ENCODE data around the gene POLD1.
"Not testable (repeated sequence)": the region's sequence is repeated elsewhere in the genome, so short reads cannot be mapped to it uniquely, and the experiment has no call there.

POLD1 gene

GRCh38 chr19:50437862-50438449, 53.8 kb downstream of the POLD1 start:
- no peak overlapping the region for H3K27ac ChIP-seq (ENCODE audit: low read length)
- peaks cover 2% of the 10 kb centered on the region; the same call in 1 of the 2 replicates for H3K27me3 ChIP-seq (ENCODE audit: insufficient read depth, low read length)
- no peaks in the 10 kb centered on the region for H3K9me3 ChIP-seq (ENCODE audit: insufficient read depth, low read depth, low read length)
- no peak overlapping the region for H3K4me3 ChIP-seq (ENCODE audit: low read length)
- H3K9ac ChIP-seq (ENCODE audit: low read depth, low read length), result no peak overlapping the region
- peaks cover 2% of the 10 kb centered on the region; the same call in 1 of the 2 replicates for H3K4me1 ChIP-seq (ENCODE audit: insufficient read depth, low read length)
- no peaks in the 10 kb centered on the region for H3K36me3 ChIP-seq (ENCODE audit: insufficient read depth, low read depth, low read length)

GRCh38 chr19:50439130-50439529, 55.0 kb downstream of the POLD1 start:
- H3K4me1 ChIP-seq (ENCODE audit: insufficient read depth, low read length); H3K36me3 ChIP-seq (ENCODE audit: insufficient read depth, low read depth, low read length); H3K27me3 ChIP-seq (ENCODE audit: insufficient read depth, low read length); H3K4me3 ChIP-seq (ENCODE audit: low read length); H3K27ac ChIP-seq (ENCODE audit: low read length); H3K9me3 ChIP-seq (ENCODE audit: insufficient read depth, low read depth, low read length); H3K9ac ChIP-seq (ENCODE audit: low read depth, low read length): not testable (repeated sequence)

- H3K4me3 ChIP-seq (ENCODE audit: low read length), result no peak overlapping the region
- H3K9ac ChIP-seq (ENCODE audit: low read depth, low read length), result no peak overlapping the region
- H3K36me3 ChIP-seq (ENCODE audit: insufficient read depth, low read depth, low read length), result no peaks in the 10 kb centered on the region
- no peaks in the 10 kb centered on the region for H3K27me3 ChIP-seq (ENCODE audit: insufficient read depth, low read length)
- no peak overlapping the region for H3K27ac ChIP-seq (ENCODE audit: low read length)
- H3K9me3 ChIP-seq (ENCODE audit: insufficient read depth, low read depth, low read length), result no peaks in the 10 kb centered on the region
- no peaks in the 10 kb centered on the region for H3K4me1 ChIP-seq (ENCODE audit: insufficient read depth, low read length)
Measured at GRCh38 chr19:50444059-50444458, 59.9 kb downstream of the POLD1 start.

- H3K9ac ChIP-seq (ENCODE audit: low read depth, low read length), result no peak overlapping the region
- H3K4me1 ChIP-seq (ENCODE audit: insufficient read depth, low read length), result no peaks in the 10 kb centered on the region
- H3K27me3 ChIP-seq (ENCODE audit: insufficient read depth, low read length), result no peaks in the 10 kb centered on the region
Measured at GRCh38 chr19:50447053-50447452, 62.9 kb downstream of the POLD1 start.

GRCh38 chr19:50447750-50448149, 63.6 kb downstream of the POLD1 start:
- Histone ChIP-seq H3K27ac (ENCODE audit: low read length) (no peak overlapping the region), H3K9me3 (ENCODE audit: insufficient read depth, low read depth, low read length) (peaks cover 10% of the 10 kb centered on the region; the same call in 1 of the 2 replicates), H3K27me3 (ENCODE audit: insufficient read depth, low read length) (no peaks in the 10 kb centered on the region), H3K36me3 (ENCODE audit: insufficient read depth, low read depth, low read length) (no peaks in the 10 kb centered on the region), H3K9ac (ENCODE audit: low read depth, low read length) (no peak overlapping the region), H3K4me1 (ENCODE audit: insufficient read depth, low read length) (no peaks in the 10 kb centered on the region), H3K4me3 (ENCODE audit: low read length) (no peak overlapping the region)

More at GRCh38 chr19:50447053-50447452, 62.9 kb downstream of the POLD1 start:
- Histone ChIP-seq H3K9me3 (ENCODE audit: insufficient read depth, low read depth, low read length) (peaks cover 10% of the 10 kb centered on the region; the same call in 1 of the 2 replicates), H3K4me3 (ENCODE audit: low read length) (no peak overlapping the region), H3K27ac (ENCODE audit: low read length) (no peak overlapping the region), H3K36me3 (ENCODE audit: insufficient read depth, low read depth, low read length) (no peaks in the 10 kb centered on the region)

GRCh38 chr19:50449236-50449899, 65.2 kb downstream of the POLD1 start:
- no peak overlapping the region for H3K9ac ChIP-seq (ENCODE audit: low read depth, low read length)
- no peak overlapping the region for H3K27ac ChIP-seq (ENCODE audit: low read length)
- no peaks in the 10 kb centered on the region for H3K4me1 ChIP-seq (ENCODE audit: insufficient read depth, low read length)

GRCh38 chr19:50450369-50451222, 66.4 kb downstream of the POLD1 start:
- H3K27ac ChIP-seq (ENCODE audit: low read length), result no peak overlapping the region
- H3K36me3 ChIP-seq (ENCODE audit: insufficient read depth, low read depth, low read length), result no peaks in the 10 kb centered on the region
- no peak overlapping the region for H3K4me3 ChIP-seq (ENCODE audit: low read length)
- H3K9me3 ChIP-seq (ENCODE audit: insufficient read depth, low read depth, low read length), result peaks cover 20% of the 10 kb centered on the region
- H3K27me3 ChIP-seq (ENCODE audit: insufficient read depth, low read length), result no peaks in the 10 kb centered on the region
- no peak overlapping the region for H3K9ac ChIP-seq (ENCODE audit: low read depth, low read length)
- no peaks in the 10 kb centered on the region for H3K4me1 ChIP-seq (ENCODE audit: insufficient read depth, low read length)

More at GRCh38 chr19:50449236-50449899, 65.2 kb downstream of the POLD1 start:
- peaks cover 15% of the 10 kb centered on the region; the same call in 1 of the 2 replicates for H3K9me3 ChIP-seq (ENCODE audit: insufficient read depth, low read depth, low read length)
- H3K36me3 ChIP-seq (ENCODE audit: insufficient read depth, low read depth, low read length), result no peaks in the 10 kb centered on the region
- no peak overlapping the region for H3K4me3 ChIP-seq (ENCODE audit: low read length)
- H3K27me3 ChIP-seq (ENCODE audit: insufficient read depth, low read length), result no peaks in the 10 kb centered on the region

- H3K9ac ChIP-seq (ENCODE audit: low read depth, low read length), result no peak overlapping the region
- no peak overlapping the region for H3K4me3 ChIP-seq (ENCODE audit: low read length)
- H3K36me3 ChIP-seq (ENCODE audit: insufficient read depth, low read depth, low read length), result no peaks in the 10 kb centered on the region
- no peaks in the 10 kb centered on the region for H3K4me1 ChIP-seq (ENCODE audit: insufficient read depth, low read length)
- no peaks in the 10 kb centered on the region for H3K27me3 ChIP-seq (ENCODE audit: insufficient read depth, low read length)
- H3K27ac ChIP-seq (ENCODE audit: low read length), result no peak overlapping the region
- H3K9me3 ChIP-seq (ENCODE audit: insufficient read depth, low read depth, low read length), result peaks cover 26% of the 10 kb centered on the region
Measured at GRCh38 chr19:50451223-50451534, 67.0 kb downstream of the POLD1 start.

GRCh38 chr19:50453243-50453642, 69.1 kb downstream of the POLD1 start:
- no peaks in the 10 kb centered on the region for H3K36me3 ChIP-seq (ENCODE audit: insufficient read depth, low read depth, low read length)
- H3K9ac ChIP-seq (ENCODE audit: low read depth, low read length), result no peak overlapping the region
- H3K9me3 ChIP-seq (ENCODE audit: insufficient read depth, low read depth, low read length), result peaks cover 30% of the 10 kb centered on the region
- H3K27me3 ChIP-seq (ENCODE audit: insufficient read depth, low read length), result no peaks in the 10 kb centered on the region
- H3K4me1 ChIP-seq (ENCODE audit: insufficient read depth, low read length), result no peaks in the 10 kb centered on the region
- H3K27ac ChIP-seq (ENCODE audit: low read length), result no peak overlapping the region
- no peak overlapping the region for H3K4me3 ChIP-seq (ENCODE audit: low read length)

GRCh38 chr19:50455992-50456391, 71.8 kb downstream of the POLD1 start:
- no peaks in the 10 kb centered on the region for H3K27me3 ChIP-seq (ENCODE audit: insufficient read depth, low read length)
- peaks cover 21% of the 10 kb centered on the region; the same call in 1 of the 2 replicates for H3K9me3 ChIP-seq (ENCODE audit: insufficient read depth, low read depth, low read length)
- H3K27ac ChIP-seq (ENCODE audit: low read length), result no peak overlapping the region
- H3K9ac ChIP-seq (ENCODE audit: low read depth, low read length), result no peak overlapping the region
- no peaks in the 10 kb centered on the region for H3K36me3 ChIP-seq (ENCODE audit: insufficient read depth, low read depth, low read length)
- H3K4me3 ChIP-seq (ENCODE audit: low read length), result no peak overlapping the region
- no peaks in the 10 kb centered on the region for H3K4me1 ChIP-seq (ENCODE audit: insufficient read depth, low read length)

- H3K9ac ChIP-seq (ENCODE audit: low read depth, low read length), result no peak overlapping the region
- no peaks in the 10 kb centered on the region for H3K36me3 ChIP-seq (ENCODE audit: insufficient read depth, low read depth, low read length)
- H3K27ac ChIP-seq (ENCODE audit: low read length), result no peak overlapping the region
- H3K4me1 ChIP-seq (ENCODE audit: insufficient read depth, low read length), result no peaks in the 10 kb centered on the region
- no peaks in the 10 kb centered on the region for H3K27me3 ChIP-seq (ENCODE audit: insufficient read depth, low read length)
- peaks cover 21% of the 10 kb centered on the region; the same call in 1 of the 2 replicates for H3K9me3 ChIP-seq (ENCODE audit: insufficient read depth, low read depth, low read length)
- no peak overlapping the region for H3K4me3 ChIP-seq (ENCODE audit: low read length)
Measured at GRCh38 chr19:50457300-50457699, 73.2 kb downstream of the POLD1 start.

Data from iPS-20b (cell line).